HG02884 (cell line): ENCODE measurements around the gene RPGRIP1L.

Experiments
- ATAC-seq: cut with Tn5 transposase; IDR thresholded peaks from one replicate; pipeline ENCODE4 v1.9.1; 2021; ENCODE audit warnings: mild to moderate bottlenecking, moderate library complexity; ENCODE audit not compliant: unreplicated experiment

RPGRIP1L gene

GRCh38 chr16:53608094-53608493 is 95.6 kb downstream of the RPGRIP1L start:
- no peak for ATAC-seq

GRCh38 chr16:53605831-53606400 is 97.7 kb downstream of the RPGRIP1L start:
- no peak for ATAC-seq

- no peak for ATAC-seq
These were observed 98.3 kb downstream of the RPGRIP1L start for GRCh38 chr16:53605356-53605755.

- no peak for ATAC-seq
These were observed 101.7 kb downstream of the RPGRIP1L start for GRCh38 chr16:53601961-53602360.

- ATAC-seq = no peak
These were observed 103.0 kb downstream of the RPGRIP1L start for GRCh38 chr16:53600616-53601015.

DNA sequence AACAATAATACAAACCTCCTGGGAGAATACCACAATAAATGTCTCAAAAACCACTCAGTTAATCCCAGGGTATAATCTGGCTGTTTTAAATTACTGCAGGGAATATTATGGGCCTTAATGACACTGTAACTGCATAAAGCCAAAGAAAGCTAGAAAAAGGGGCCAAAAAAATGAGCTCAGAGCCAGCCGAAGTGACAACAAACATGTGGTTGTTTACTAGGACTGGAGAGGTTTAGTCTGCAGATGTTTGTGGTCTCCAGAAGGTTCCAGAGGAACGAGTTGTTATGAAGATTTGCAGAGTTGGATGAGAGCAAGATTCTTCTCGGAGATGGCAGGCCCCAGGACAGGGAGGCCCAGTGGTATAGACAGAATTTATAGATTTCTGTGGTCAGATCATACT is 103.5 kb downstream of the RPGRIP1L start:
- ATAC-seq = no peak

GRCh38 chr16:53599548-53599947 is 104.1 kb downstream of the RPGRIP1L start:
- ATAC-seq = no peak

GRCh38 chr16:53598511-53599275 is 105.0 kb downstream of the RPGRIP1L start:
- ATAC-seq = no peak

GRCh38 chr16:53597776-53598175 is 105.9 kb downstream of the RPGRIP1L start:
- ATAC-seq = no peak

DNA sequence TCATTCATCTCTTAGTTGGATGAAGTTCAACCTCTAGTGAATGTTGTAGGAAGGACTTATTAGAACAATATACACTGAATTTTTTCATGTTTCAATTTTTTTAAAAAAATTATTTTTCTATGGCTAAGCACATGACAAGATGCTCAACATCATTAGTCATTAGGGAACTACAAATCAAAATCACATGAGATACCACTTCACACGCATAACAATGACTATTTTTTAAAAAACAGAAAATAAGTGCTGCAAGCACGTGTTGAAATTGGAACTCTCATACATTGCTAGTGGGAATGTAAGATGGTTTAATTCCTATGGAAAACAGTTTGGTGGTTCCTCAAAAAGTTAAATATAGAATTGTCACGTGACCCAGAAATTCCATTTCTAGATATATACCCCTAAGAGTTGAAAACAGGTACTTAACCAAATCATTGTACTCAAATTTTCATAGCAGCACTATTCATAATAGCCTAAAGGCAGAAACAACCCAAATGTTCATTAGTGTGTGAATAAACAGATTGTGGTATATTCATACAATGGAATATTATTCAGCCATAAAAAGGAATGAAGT is 115.5 kb downstream of the RPGRIP1L start:
- no peak for ATAC-seq

GRCh38 chr16:53583401-53583800 is 120.3 kb downstream of the RPGRIP1L start:
- ATAC-seq = no peak

DNA sequence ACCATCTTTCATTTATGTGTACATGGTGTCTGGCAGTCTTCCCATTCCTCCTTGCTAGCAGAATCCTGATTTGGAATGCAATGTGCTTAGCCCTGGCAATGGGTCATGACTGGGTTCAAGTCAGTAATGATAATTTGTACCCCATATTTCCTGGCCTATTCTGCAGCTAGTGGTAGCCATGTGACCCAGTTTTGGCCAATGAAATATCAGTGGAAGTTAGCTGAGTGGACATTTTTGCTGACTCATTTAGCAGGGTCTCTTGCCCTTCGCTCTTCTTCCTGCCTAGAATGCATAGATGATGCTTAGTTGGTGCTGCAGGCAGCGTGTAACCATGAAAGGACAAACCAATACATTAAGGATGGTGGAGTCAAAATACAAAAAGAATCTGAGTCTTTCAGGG is 121.9 kb downstream of the RPGRIP1L start:
- no peak for ATAC-seq

GRCh38 chr16:53580038-53580802 is 123.4 kb downstream of the RPGRIP1L start:
- ATAC-seq = no peak

GRCh38 chr16:53576904-53577303 is 126.8 kb downstream of the RPGRIP1L start:
- ATAC-seq = no peak

- ATAC-seq = no peak
These were observed 127.4 kb downstream of the RPGRIP1L start for GRCh38 chr16:53576210-53576609.

DNA sequence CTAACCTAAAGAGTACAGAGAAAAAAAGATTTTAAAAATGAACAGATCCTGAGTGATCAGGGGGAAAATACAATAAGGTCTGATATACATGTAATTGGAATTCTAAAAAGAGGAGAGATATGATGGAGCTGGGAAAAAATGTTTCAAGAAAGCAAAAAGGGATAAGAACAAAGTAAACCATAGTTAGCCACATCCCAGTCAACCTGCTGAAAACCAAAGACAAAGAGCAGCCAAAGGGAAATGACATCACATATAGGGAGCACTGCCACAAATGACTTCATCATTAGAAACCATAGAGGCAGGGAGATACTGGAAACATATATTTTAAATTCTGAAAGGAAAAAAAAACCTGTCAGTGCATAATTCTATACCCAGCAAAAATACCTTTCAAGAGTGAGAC is 131.9 kb downstream of the RPGRIP1L start:
- no peak for ATAC-seq

DNA sequence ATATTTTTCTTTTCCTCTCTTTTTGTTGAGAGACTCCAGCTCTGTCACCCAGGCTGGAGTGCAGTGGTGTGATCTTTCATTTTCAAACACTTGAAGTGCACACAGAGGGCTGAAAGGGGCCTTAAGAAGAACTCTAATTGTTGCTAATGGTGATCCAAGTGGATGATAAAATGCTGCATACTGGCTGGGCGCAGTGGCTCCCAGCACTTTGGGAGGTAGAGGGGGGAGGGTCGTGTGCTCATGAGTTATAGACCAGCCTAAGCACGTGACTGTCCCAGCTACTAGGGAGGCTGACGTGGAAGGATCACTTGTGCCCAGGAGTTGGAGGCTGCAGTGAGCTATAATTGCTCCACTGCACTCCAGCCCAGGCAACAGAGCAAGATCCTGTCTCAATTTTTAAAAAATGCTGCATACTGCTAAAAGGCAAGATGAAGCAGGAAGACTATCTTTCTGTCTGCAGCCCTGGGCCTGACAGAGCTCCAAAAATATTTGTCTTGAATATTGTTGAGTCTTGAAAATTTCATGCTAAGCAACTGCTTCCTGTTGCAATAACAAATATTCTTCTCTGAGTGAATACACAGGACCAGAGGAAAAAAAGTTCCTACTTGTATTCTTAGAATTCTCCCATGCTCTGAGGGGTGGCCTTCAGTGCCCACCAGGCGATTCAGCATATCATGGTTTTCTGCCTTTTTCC is 137.0 kb downstream of the RPGRIP1L start:
- no peak for ATAC-seq

DNA sequence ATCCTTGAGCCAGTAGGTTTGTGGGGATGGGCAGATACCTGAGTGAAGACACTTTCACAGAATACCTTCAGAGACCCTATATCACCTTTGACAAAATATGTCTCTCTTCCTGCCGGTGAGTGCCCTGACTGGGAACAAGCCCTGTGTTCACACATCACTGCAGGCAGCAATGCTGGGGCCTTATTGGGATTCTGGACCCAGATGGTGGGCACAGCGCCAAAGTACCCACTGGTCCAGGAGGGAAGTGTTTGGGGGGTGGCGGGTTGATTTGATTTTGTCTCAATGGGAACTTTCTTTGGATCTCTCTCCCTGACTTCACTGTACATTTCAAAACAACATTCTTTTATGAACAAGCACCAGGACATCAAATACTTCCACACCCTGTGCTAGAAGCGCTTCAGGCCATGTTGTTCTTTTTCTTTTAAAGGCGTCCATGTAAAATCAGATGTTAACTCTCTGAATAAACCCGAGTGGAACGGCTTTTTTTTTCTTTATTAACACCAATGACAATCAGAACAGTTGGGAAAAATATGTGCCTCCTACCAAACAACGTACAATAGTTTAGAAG is 138.3 kb downstream of the RPGRIP1L start:
- ATAC-seq = no peak

DNA sequence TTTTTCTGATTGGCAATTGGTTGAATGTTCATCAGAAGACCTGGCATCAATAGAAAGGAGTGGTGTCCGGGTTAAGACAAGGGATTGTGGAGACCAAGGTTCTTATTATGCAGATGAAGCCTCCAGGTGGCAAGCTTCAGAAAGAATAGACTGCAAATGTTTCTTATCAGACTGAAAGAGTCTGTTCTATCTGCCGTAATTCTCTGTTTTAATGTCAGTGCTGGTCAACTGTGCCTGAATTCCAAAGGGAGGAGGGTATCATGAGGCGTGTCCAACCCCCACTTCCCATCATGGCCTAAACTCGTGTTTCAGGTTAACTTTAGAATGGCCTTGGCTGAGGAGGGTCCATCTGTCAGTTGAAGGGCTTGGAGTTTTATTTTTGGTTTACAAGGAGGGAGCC is 140.2 kb downstream of the RPGRIP1L start:
- no peak for ATAC-seq

DNA sequence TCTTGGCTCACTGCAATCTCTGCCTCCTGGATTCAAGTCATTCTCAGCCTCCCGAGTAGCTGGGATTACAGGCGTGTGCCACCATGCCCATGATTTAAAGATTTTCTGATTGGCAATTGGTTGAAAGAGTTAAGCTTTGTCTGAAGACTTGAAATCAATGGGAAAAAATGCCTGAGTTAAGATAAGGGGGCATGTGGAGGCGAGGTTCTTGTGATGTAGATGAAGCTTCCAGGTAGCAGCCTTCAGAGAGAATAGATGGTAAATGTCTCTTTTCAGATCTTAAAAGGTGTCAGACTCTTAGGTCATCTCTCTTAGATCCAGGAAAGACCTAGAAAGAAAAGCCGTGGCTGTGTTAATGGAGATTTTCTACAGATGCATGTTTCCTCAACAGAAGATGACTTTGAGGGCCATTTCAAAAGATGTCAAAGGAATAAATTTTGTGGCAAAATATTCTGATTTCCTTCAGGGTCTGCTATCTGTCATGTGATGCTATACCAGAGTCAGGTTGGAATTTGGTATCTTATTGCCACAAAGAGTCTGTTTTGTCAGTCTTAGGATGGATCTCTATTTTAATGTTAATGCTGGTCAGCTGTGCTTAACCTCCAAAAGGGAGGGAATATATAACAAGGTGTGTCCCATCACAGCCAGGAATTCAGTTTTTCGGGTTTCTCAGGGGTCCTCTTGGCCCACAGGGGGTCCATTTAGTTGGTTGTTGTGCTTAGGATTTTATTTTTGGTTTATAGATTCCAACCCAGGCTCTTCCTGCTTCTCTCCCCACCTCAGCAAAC is 142.4 kb downstream of the RPGRIP1L start:
- no peak for ATAC-seq
